Activated CD8-positive, alpha-beta T cell treated with anti-CD3 and anti-CD28 coated beads for 36 hours (primary cell): ENCODE results near the gene SPATA46. TPM values are rescaled to one million over a fixed set of nuclear protein-coding genes. Genes with fewer than 3 reads are reported as not detected.

ENCODE experiments used
- ATAC-seq: fragments of 200-7000 bp; cut with Tn5 transposase; one replicate; pipeline ENCODE4 v1.10.0; 2021; ENCODE audit warnings: mild to moderate bottlenecking, moderate library complexity
- CTCF ChIA-PET: fragments of 350-600 bp; sonication (Branson Sonifier 250); formaldehyde crosslinking; loops from one replicate; lab custom pipeline; 2021; ENCODE audit warnings: antibody characterized with exemption; lab: Charles Lee
- POLR2A ChIA-PET: fragments of 350-600 bp; sonication (Branson Sonifier 250); formaldehyde crosslinking; loops from one replicate; lab custom pipeline; 2021; ENCODE audit warnings: antibody characterized with exemption; lab: Charles Lee
- DNase-seq: peaks from one replicate; pipeline ENCODE4 v3.0.0-alpha.2; 2020
- H3K27ac Mint-ChIP-seq: one replicate; pipeline ENCODE4 v1.8.0; 2021; ENCODE audit warnings: mild to moderate bottlenecking, mixed read lengths
- H3K27me3 Mint-ChIP-seq: one replicate; pipeline ENCODE4 v1.8.0; 2021; ENCODE audit warnings: mixed read lengths
- H3K36me3 Mint-ChIP-seq: one replicate; pipeline ENCODE4 v1.8.0; 2021; ENCODE audit warnings: low read depth, mixed read lengths
- H3K4me1 Mint-ChIP-seq: one replicate; pipeline ENCODE4 v1.8.0; 2021; ENCODE audit warnings: low read depth, mixed read lengths
- H3K4me3 Mint-ChIP-seq: one replicate; pipeline ENCODE4 v1.8.0; 2021; ENCODE audit warnings: mild to moderate bottlenecking, moderate library complexity, mixed read lengths
- H3K9me3 Mint-ChIP-seq: one replicate; pipeline ENCODE4 v1.8.0; 2021; ENCODE audit warnings: mixed read lengths
- CTCF ChIP-seq: fragments of 200-600 bp; IDR thresholded peaks from one replicate; pipeline ENCODE4 v1.8.0; 2022; ENCODE audit warnings: antibody characterized with exemption, mild to moderate bottlenecking
- intact Hi-C: fragments of 100-400 bp; cut with micrococcal nuclease; formaldehyde crosslinking; loops from one replicate; pipeline ENCODE4 v1.10.0; 2022
- total RNA-seq, 2 experiments: library from RNA; stranded (reverse); gene quantifications; one replicate each; pipeline ENCODE4 v1.2.3, GENCODE V29; 2021

The SPATA46 gene
- total RNA-seq, 2 experiments from 2014 or later: not detected

- POLR2A ChIA-PET: no interaction called here
- TF ChIP-seq CTCF: no peak
- Mint-ChIP-seq H3K27me3 (peaks cover 15% of the 10 kb centered on the region), H3K9me3 (no peaks in the 10 kb centered on the region), H3K36me3 (no peaks in the 10 kb centered on the region), H3K4me1 (no peaks in the 10 kb centered on the region), H3K4me3 (no peak overlapping the region), H3K27ac (no peak overlapping the region)
- ATAC-seq (no peak), DNase-seq (no peak)
- intact Hi-C loops: no loop called here
- CTCF ChIA-PET: no interaction called here
Observed at GRCh38 chr1:162336621-162337285, 39.9 kb downstream of the SPATA46 start.

DNA sequence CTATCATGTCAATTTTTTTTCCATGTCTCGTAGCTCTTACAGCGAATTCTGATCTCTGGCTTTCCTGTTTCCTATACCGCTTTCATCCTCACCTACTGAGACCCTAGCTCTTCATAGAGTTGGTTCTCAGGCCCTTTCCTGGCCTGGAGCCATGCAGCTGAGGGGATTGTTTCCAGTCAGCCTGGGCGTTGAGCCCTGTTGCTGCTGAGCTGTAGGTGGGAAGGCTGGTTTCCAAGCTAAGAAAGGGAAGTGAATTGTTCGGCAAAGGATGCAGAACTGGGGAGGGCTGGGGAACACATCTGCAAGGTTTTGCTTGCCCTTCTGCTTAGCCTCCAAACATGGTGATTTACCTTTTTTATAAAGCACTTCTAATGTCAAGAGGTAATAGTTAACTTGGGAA lies 41.5 kb downstream of the SPATA46 start:
- ChIA-PET POLR2A (interaction anchor here (0.6 kb wide), 1 partner anchor 282 kb away, joined by 4 read pairs; no protein-coding TSS in a partner anchor), CTCF (no interaction called here)
- Mint-ChIP-seq H3K9me3 (no peaks in the 10 kb centered on the region), H3K36me3 (no peaks in the 10 kb centered on the region), H3K27ac (no peak overlapping the region), H3K27me3 (peaks cover 13% of the 10 kb centered on the region), H3K4me3 (no peak overlapping the region), H3K4me1 (no peaks in the 10 kb centered on the region)
- intact Hi-C loops: no loop called here
- no peak for TF ChIP-seq CTCF
- DNase-seq (no peak), ATAC-seq (no peak)

- intact Hi-C loops: no loop called here
- Mint-ChIP-seq H3K9me3 (no peaks in the 10 kb centered on the region), H3K27ac (no peak overlapping the region), H3K4me3 (no peak overlapping the region), H3K4me1 (no peaks in the 10 kb centered on the region), H3K27me3 (peaks cover 10% of the 10 kb centered on the region), H3K36me3 (no peaks in the 10 kb centered on the region)
- ATAC-seq (no peak), DNase-seq (no peak)
- POLR2A ChIA-PET: no interaction called here
- TF ChIP-seq CTCF: no peak
- CTCF ChIA-PET: no interaction called here
Observed at GRCh38 chr1:162333991-162334390, 42.7 kb downstream of the SPATA46 start.

DNA sequence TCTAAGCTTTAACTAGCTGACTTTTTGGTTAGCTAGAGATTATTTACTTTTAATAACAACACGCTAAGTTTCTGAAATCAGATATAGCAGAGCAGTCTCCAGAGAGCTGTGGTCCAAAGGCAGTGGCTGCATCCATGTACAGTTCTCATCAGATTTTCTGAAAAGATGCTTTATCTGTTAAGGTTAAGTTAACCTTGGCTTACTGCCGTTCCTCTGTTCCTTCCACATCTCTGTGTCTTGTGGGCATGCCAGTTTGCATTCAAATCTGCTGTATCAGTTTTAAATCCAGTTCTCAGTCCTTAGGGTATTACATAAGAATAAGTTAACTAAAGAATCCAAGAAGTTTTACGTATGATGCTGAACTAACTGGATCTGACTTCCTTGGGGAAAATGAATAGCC lies 46.8 kb downstream of the SPATA46 start:
- Mint-ChIP-seq H3K9me3 (no peaks in the 10 kb centered on the region), H3K27me3 (peaks cover 3% of the 10 kb centered on the region), H3K4me3 (no peak overlapping the region), H3K4me1 (no peaks in the 10 kb centered on the region), H3K27ac (no peak overlapping the region), H3K36me3 (no peaks in the 10 kb centered on the region)
- TF ChIP-seq CTCF: no peak
- intact Hi-C loops: no loop called here
- ChIA-PET CTCF (no interaction called here), POLR2A (no interaction called here)
- ATAC-seq (no peak), DNase-seq (no peak)

DNA sequence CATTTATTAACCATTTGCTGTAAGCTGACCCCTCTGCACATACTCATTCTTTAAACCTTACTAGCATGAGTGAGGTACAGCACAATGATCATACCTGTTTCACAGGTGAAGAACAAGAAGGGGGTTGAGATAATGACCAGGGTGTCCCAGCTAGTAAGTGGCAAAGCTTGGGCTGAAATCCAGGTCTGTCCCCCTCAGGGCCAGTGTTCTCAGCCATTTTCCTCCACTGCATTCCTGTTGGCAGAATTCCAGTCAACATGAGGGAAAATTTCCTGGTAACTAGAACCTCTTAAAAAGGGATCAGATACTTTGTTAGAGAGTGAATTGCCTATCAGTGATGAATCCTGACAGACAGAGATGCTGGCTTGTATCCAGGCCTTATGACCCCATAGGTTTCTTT lies 48.1 kb downstream of the SPATA46 start:
- intact Hi-C loops: no loop called here
- no peaks in the 10 kb centered on the region for H3K4me1 Mint-ChIP-seq
- H3K9me3 Mint-ChIP-seq: no peaks in the 10 kb centered on the region
- ChIA-PET POLR2A (interaction anchor here (0.6 kb wide), 1 partner anchor 79 kb away, joined by 3 read pairs; no protein-coding TSS in a partner anchor), CTCF (no interaction called here)
- H3K4me3 Mint-ChIP-seq: no peak overlapping the region
- no peaks in the 10 kb centered on the region for H3K36me3 Mint-ChIP-seq
- ATAC-seq: no peak
- no peaks in the 10 kb centered on the region for H3K27me3 Mint-ChIP-seq
- TF ChIP-seq CTCF: no peak
- no peak for DNase-seq
- H3K27ac Mint-ChIP-seq: no peak overlapping the region
